IPS-15b (cell line): ENCODE data around the gene IL31RA.

Source experiments
- H3K27me3 ChIP-seq: one replicate; pipeline ENCODE4 v1.6.1; 2013; ENCODE audit warnings: low read length; ENCODE audit not compliant: control insufficient read depth, insufficient read depth
- H3K36me3 ChIP-seq: one replicate; pipeline ENCODE4 v1.6.1; 2013; ENCODE audit warnings: low read length; ENCODE audit not compliant: control insufficient read depth, insufficient read depth
- H3K4me1 ChIP-seq: one replicate; pipeline ENCODE4 v1.6.1; 2013; ENCODE audit warnings: mild to moderate bottlenecking, low read length; ENCODE audit not compliant: control insufficient read depth, insufficient read depth
- H3K4me3 ChIP-seq: one replicate; pipeline ENCODE4 v1.5.1; 2013; ENCODE audit warnings: low read depth, low read length
- H3K9ac ChIP-seq: one replicate; pipeline ENCODE4 v1.6.1; 2013; ENCODE audit warnings: low read depth, mild to moderate bottlenecking, low read length
- H3K9me3 ChIP-seq: one replicate; pipeline ENCODE4 v1.6.1; 2013; ENCODE audit warnings: mild to moderate bottlenecking, low read length; ENCODE audit not compliant: control insufficient read depth, insufficient read depth

Gene IL31RA

DNA sequence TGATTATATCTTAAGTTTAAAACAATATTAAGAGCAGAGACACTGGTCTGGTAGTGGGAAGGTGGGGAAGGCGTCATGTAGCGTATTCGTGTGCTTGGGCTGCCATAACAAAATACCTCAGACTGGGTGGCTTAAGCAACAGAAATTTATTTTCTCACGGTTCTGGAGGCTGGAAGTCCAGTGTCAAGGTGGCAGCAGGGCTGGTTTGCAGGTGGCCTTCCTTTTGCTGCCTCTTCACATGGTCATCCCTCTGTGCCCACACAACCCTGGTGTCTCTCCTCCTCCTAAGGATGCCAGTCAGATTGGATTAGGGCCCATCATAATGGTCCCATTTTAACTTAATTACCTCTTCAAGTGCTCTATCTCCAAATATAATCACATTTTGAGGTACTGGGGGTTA is 9.6 kb downstream of the IL31RA start:
- Histone ChIP-seq H3K9ac (no peak overlapping the region), H3K4me1 (no peaks in the 10 kb centered on the region), H3K27me3 (no peaks in the 10 kb centered on the region), H3K36me3 (no peaks in the 10 kb centered on the region), H3K4me3 (no peak overlapping the region), H3K9me3 (no peaks in the 10 kb centered on the region)

DNA sequence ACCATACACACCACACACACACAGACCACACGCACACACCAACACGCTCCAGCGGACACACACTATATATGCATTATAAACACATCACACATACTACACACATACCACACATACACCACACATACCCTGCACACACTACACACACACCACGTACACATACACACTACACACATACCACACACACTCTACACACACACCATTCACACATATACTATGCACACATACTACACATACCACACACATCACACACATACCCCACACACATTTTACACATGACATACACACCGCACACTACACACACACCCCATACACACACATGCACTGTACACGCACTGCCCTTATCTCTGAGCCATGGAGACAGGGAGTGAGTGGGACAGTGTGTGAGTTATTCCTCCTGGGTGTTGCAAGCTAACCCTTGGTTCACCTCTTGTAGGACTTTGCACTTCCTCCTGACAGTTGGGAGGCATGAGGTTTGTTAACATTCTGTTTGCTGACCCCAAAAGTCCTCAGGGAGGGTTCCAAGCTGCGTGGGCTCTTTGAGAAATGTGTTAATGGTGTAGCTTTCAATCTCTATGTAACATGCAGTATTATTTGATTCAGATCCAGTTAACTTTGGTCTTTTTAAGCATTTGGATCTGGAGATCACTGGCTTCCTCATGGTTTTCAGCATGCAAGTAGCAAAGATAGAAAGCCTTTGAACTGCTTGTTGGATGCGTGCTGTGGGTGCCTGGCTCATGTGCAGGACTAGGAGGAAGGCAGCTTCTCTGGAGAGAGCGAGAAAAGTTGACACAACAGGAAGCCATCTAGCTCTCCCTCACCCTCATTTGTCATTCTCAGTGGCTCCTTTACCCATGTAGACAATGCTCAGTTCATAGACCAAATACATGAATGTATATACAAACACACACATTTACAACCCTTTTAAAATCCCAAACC is 13.7 kb downstream of the IL31RA start:
- no peak overlapping the region for H3K9ac ChIP-seq
- no peaks in the 10 kb centered on the region for H3K27me3 ChIP-seq
- H3K4me3 ChIP-seq = no peak overlapping the region
- H3K4me1 ChIP-seq = peaks cover 3% of the 10 kb centered on the region
- no peaks in the 10 kb centered on the region for H3K9me3 ChIP-seq
- H3K36me3 ChIP-seq = no peaks in the 10 kb centered on the region

DNA sequence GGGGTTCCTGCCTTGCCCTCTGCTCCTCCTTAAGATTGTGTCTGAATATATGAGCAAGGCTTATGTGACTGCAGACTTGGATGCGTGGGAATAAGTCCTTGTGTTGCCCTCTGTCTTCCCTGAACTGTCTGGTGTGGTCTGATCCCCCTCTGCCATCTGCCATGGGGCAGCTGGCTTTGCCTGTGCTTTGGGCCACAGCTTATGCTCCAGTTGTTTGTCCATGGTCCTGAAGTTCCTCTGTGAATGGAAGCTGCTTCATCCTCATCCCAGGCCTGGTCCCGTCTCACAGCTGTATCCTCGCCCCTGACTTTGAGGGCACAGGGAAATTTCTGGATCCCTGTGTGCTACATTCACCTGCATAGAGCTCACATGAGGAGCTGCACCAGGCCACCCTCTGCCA is 14.7 kb downstream of the IL31RA start:
- Histone ChIP-seq H3K9ac (no peak overlapping the region), H3K4me3 (no peak overlapping the region), H3K9me3 (no peaks in the 10 kb centered on the region), H3K4me1 (peaks cover 3% of the 10 kb centered on the region), H3K27me3 (no peaks in the 10 kb centered on the region), H3K36me3 (no peaks in the 10 kb centered on the region)

DNA sequence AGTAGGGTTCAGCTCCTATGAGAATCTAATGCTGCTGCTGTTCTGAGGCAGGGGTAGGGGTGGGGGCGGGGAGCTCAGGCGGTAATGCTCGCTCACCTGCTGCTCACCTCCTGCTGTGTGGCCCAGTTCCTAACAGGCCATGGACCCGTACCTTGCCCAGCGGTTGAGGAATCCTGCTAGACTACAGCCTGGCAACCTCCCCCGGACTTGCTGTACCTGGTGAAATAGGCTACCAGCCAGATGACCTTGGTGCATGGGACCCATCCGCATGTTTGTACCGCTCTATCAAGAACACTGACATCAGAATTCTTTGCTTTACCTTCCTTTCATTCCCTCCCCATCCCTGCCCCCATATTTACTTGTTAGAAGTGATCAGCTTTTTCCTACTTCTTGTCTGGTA is 15.3 kb downstream of the IL31RA start:
- Histone ChIP-seq H3K9me3 (no peaks in the 10 kb centered on the region), H3K36me3 (no peaks in the 10 kb centered on the region), H3K27me3 (no peaks in the 10 kb centered on the region), H3K9ac (no peak overlapping the region), H3K4me3 (no peak overlapping the region), H3K4me1 (peaks cover 3% of the 10 kb centered on the region)

DNA sequence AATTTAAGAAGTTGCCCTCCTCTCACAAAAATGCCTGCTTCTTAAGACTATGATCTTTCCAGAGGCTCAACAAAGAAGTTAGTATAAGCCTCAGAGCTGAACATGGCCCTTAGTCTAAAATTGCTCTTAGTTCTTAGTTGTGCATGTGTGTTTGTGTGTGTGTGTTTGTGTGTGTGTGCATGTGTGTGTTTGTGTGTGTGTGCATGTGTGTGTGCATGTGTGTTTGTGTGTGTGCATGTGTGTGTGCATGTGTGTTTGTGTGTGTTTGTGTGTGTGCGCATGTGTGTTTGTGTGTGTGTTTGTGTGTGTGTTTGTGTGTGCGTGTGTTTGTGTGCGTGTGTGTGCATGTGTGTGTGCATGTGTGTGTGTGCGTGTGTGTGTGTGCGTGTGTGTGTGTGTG is 15.8 kb downstream of the IL31RA start:
- Histone ChIP-seq H3K4me3 (no peak overlapping the region), H3K36me3 (no peaks in the 10 kb centered on the region), H3K4me1 (peaks cover 3% of the 10 kb centered on the region), H3K9me3 (no peaks in the 10 kb centered on the region), H3K9ac (no peak overlapping the region), H3K27me3 (no peaks in the 10 kb centered on the region)

DNA sequence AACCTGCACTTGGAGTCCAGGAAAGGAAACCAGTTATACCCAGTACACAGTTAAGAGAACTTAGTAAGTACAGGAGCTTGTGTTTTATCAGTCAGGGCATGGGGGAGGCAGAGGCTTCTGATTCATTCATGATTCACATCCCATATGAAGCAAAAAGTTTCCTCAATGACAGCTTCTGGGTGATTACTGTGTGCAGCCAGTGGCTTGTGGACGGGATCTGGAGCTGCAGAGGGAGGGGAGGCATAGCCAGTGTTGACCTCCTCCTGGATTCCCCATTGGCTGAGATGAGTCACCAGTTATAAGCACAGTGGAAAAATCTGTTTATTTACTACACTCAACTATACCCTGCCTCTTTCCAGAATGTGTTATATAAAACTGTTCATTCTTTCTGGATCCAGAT is 17.7 kb downstream of the IL31RA start:
- Histone ChIP-seq H3K27me3 (no peaks in the 10 kb centered on the region), H3K4me1 (peaks cover 3% of the 10 kb centered on the region)

DNA sequence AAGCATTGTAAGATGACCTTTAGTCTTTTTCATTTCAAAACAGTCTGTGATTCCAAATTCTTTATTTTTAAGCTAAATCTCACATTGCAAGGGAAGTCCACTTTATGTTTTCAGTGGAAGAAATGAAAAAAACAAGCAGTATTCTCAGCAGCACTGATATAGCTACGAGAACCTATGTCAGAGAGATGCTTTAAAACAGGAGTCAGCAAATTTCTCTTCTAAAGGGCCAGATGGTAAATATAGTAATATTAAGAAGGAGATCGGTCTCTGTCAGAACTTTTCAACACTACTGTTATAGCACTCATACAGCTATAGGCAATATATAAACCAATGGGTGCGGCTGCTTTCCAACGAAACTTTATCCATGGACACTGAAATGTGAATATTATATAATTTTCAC is 18.7 kb downstream of the IL31RA start:
- no peak overlapping the region for H3K9ac ChIP-seq

More for the DNA sequence above, 17.7 kb downstream of the IL31RA start:
- Histone ChIP-seq H3K9me3 (no peaks in the 10 kb centered on the region), H3K9ac (no peak overlapping the region), H3K4me3 (no peak overlapping the region), H3K36me3 (no peaks in the 10 kb centered on the region)

DNA sequence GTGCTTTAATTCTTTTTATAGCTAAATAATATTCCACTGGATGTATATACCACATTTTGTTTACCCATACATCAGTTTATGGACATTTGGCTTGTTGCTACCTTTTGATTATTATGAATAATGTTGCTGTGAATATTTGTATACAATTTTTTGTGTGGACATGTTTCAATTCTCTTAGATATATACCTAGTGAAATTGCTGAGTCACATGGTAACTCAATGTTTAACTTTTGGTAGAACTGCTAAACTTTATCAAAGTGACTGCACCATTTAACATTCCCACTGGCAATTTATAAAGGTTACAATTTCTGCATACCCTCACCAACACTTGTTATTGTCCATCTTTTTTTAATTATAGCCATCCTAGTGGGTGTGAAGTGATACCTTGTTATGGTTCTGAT is 22.1 kb downstream of the IL31RA start:
- Histone ChIP-seq H3K27me3 (no peaks in the 10 kb centered on the region), H3K36me3 (no peaks in the 10 kb centered on the region), H3K9ac (no peak overlapping the region), H3K4me1 (no peaks in the 10 kb centered on the region), H3K4me3 (no peak overlapping the region), H3K9me3 (no peaks in the 10 kb centered on the region)

More for the DNA sequence above, 18.7 kb downstream of the IL31RA start:
- H3K36me3 ChIP-seq = no peaks in the 10 kb centered on the region
- H3K4me3 ChIP-seq = no peak overlapping the region
- no peaks in the 10 kb centered on the region for H3K27me3 ChIP-seq
- H3K4me1 ChIP-seq = peaks cover 3% of the 10 kb centered on the region
- H3K9me3 ChIP-seq = no peaks in the 10 kb centered on the region

DNA sequence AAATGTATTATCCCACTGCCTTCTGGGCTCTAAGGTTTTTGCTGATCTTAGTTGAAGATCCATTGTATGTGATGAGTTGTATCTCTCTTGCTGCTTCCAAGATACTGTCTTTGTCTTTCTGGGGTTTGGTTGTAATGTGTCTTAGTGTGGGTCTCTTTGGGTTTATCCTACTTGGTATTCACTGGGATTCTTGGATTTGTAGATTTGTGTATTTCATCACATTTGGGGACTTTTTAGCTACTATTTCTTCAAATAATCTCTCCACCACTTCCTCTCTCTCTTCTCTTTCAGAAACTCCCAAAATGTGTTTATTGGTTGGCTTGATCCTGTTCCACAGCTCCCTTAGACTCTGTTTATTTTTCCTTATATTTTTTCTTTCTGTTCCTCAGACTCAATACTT is 26.5 kb downstream of the IL31RA start:
- Histone ChIP-seq H3K4me3 (no peak overlapping the region), H3K27me3 (no peaks in the 10 kb centered on the region), H3K4me1 (no peaks in the 10 kb centered on the region)

DNA sequence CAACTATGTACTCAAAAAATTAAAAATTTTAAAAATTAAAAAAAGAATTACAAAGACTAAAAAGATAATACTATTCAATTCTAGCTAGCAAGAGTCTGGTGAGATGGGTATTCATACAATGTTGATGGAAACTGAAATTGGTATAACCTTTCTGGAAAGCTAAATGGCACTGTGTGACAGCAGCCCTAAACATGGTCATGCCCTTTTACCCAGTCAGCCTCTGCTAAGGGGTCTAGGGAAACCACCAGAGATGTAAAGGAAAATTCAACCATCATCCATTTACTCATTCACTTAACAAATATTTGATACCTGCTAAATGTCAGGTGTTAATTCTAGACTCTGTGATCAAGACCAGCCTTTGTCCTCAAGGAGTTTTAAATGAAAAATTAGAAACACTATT is 29.3 kb downstream of the IL31RA start:
- H3K4me1 ChIP-seq = no peaks in the 10 kb centered on the region
- H3K9ac ChIP-seq = no peak overlapping the region

More for the DNA sequence above, 26.5 kb downstream of the IL31RA start:
- Histone ChIP-seq H3K9me3 (no peaks in the 10 kb centered on the region), H3K36me3 (no peaks in the 10 kb centered on the region), H3K9ac (no peak overlapping the region)

DNA sequence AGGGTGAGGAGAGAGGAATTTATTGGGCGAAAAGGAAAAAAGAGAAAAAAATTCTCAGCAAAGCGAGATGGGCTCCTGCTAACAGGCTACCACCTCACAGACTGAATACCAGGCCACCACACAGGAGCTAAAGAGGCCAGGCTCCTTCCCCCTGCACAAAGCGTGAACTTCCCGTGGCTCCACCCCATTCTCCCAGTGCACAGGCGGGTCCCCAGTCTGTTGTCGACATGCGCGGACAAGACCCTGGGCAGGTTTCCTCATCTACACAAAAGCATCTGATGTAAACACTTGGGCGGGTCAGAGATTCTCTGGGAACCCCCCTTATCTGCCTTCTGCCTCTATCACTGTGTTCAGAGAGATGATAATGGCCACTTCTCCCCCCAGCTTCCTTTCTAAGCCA is 34.2 kb downstream of the IL31RA start:
- no peak overlapping the region for H3K9ac ChIP-seq
- no peaks in the 10 kb centered on the region for H3K9me3 ChIP-seq
- no peak overlapping the region for H3K4me3 ChIP-seq
- no peaks in the 10 kb centered on the region for H3K36me3 ChIP-seq
- no peaks in the 10 kb centered on the region for H3K4me1 ChIP-seq
- no peaks in the 10 kb centered on the region for H3K27me3 ChIP-seq

More for the DNA sequence above, 29.3 kb downstream of the IL31RA start:
- H3K27me3 ChIP-seq = no peaks in the 10 kb centered on the region
- H3K9me3 ChIP-seq = no peaks in the 10 kb centered on the region
- no peak overlapping the region for H3K4me3 ChIP-seq
- no peaks in the 10 kb centered on the region for H3K36me3 ChIP-seq

DNA sequence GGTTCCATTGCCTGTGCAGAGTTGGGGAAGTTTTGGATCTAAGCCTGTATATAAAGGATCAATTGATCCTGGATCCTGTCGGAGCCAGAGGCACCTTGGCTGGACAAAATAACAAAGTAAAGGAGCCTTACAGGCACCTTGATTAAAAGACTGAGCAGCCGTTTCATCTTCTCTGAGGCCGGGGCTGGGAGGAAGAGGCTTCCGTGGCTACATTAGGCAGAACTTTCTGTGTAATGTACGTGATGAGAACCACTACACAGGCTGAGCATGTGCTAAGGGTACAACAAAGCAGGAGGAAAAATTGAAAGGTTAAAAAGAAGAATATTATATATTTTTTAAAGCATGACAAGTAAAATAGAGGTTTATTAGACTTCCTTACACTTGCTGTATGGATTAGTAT is 37.0 kb downstream of the IL31RA start:
- Histone ChIP-seq H3K4me3 (no peak overlapping the region), H3K9me3 (no peaks in the 10 kb centered on the region), H3K4me1 (no peaks in the 10 kb centered on the region), H3K36me3 (no peaks in the 10 kb centered on the region), H3K9ac (no peak overlapping the region), H3K27me3 (no peaks in the 10 kb centered on the region)
